Measurements from ENCODE around the gene FAM78A.

FAM78A gene

GRCh38 chr9:131276094-131276888 is at the start of gene FAM78A:
Gene FAM78A, minus strand, starts transcription at chr9:131276510. Its CDS starts 331 bp downstream, at chr9:131276179.
- DNase-seq: peak in 2 of 3 experiments; percentile 24 to 42

- no peak for DNase-seq
Observed at GRCh38 chr9:131324736-131325679, 48.7 kb upstream of the FAM78A start.

- no peak for DNase-seq
Observed at GRCh38 chr9:131323629-131324028, 47.3 kb upstream of the FAM78A start.

GRCh38 chr9:131320031-131320685 is 43.8 kb upstream of the FAM78A start:
- DNase-seq: no peak

- DNase-seq: no peak
Observed at GRCh38 chr9:131319486-131319885, 43.2 kb upstream of the FAM78A start.

GRCh38 chr9:131318231-131319085 is 42.1 kb upstream of the FAM78A start:
- no peak for DNase-seq

- no peak for DNase-seq
Observed at GRCh38 chr9:131312822-131313770, 36.8 kb upstream of the FAM78A start.

- no peak for DNase-seq
Observed at GRCh38 chr9:131312246-131312645, 35.9 kb upstream of the FAM78A start.

- no peak for DNase-seq
Observed at GRCh38 chr9:131310833-131311554, 34.7 kb upstream of the FAM78A start.

- DNase-seq: no peak
Observed at GRCh38 chr9:131309530-131310276, 33.4 kb upstream of the FAM78A start.

GRCh38 chr9:131308906-131309529 is 32.7 kb upstream of the FAM78A start:
- DNase-seq: no peak

- DNase-seq: no peak
Observed at GRCh38 chr9:131308452-131308851, 32.1 kb upstream of the FAM78A start.

- no peak for DNase-seq
Observed at GRCh38 chr9:131307974-131308373, 31.7 kb upstream of the FAM78A start.

- no peak for DNase-seq
Observed at GRCh38 chr9:131306397-131307004, 30.2 kb upstream of the FAM78A start.

GRCh38 chr9:131304676-131305355 is 28.5 kb upstream of the FAM78A start:
- DNase-seq: peak in 1 of 3 experiments; percentile 15

- DNase-seq: no peak
Observed at GRCh38 chr9:131303381-131304321, 27.3 kb upstream of the FAM78A start.
